ENCODE measurements around the gene COPS7A.

DNA sequence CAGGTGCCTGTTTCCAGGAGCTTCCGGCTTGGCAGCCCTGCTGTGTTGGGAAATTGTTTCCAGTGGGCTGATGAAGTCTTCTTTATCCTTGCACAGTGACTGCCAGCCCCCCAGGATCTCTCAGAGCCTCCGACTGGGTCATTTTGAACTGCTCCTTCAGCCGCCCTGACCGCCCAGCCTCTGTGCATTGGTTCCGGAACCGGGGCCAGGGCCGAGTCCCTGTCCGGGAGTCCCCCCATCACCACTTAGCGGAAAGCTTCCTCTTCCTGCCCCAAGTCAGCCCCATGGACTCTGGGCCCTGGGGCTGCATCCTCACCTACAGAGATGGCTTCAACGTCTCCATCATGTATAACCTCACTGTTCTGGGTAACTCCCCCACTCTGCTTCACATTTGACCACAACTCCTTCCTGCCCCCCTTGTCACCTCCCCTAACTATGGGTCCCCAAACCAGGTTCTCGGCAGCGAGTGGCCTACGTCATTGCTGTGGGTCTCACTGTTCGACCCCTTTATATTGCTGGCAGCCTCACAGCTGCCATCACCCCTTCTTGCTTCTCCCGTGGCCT, 50.7 kb downstream of the COPS7A start:
- TF ChIP-seq CTCF (IDR thresholded peaks at IDR 0.05) (no peak), EZH2phosphoT487 (IDR thresholded peaks at IDR 0.05) (no peak), EZH2 (IDR thresholded peaks at IDR 0.05) (no peak)

All from neural progenitor cell (in vitro differentiated cells).